GM10266 (cell line): ENCODE measurements around the gene DENND5A.

Experiments
- DNase-seq: peaks from one replicate; pipeline ENCODE4 v3.0.0; 2012; ENCODE audit errors: extremely low spot score
- TF ChIP-seq, protein P1 (sequence below): IDR thresholded peaks from 2 replicates; pipeline ENCODE4 v1.5.1; 2012; ENCODE audit warnings: mild to moderate bottlenecking, low read depth; ENCODE audit not compliant: control insufficient read depth, insufficient read depth; ENCODE audit errors: missing control alignments

Gene DENND5A

DNA sequence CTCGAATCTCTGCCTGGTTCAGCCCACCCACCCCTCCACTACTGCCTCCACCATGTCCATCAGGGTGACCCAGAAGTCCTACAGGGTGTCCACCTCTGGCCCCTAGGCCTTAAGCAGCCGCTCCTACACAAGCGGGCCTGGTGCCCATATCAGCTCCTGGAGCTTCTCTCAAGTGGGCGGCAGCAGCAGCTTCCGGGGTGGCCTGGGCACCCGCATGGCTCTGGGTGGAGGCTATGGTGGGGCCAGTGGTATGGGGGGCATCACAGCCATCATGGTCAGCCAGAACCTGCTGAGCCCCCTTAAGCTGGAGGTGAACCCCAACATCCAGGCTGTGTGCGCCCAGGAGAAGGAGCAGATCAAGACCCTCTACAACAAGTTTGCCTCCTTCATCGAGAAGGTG lies 170.7 kb downstream of the DENND5A start:
- no peak for DNase-seq
- TF ChIP-seq, protein P1, sequence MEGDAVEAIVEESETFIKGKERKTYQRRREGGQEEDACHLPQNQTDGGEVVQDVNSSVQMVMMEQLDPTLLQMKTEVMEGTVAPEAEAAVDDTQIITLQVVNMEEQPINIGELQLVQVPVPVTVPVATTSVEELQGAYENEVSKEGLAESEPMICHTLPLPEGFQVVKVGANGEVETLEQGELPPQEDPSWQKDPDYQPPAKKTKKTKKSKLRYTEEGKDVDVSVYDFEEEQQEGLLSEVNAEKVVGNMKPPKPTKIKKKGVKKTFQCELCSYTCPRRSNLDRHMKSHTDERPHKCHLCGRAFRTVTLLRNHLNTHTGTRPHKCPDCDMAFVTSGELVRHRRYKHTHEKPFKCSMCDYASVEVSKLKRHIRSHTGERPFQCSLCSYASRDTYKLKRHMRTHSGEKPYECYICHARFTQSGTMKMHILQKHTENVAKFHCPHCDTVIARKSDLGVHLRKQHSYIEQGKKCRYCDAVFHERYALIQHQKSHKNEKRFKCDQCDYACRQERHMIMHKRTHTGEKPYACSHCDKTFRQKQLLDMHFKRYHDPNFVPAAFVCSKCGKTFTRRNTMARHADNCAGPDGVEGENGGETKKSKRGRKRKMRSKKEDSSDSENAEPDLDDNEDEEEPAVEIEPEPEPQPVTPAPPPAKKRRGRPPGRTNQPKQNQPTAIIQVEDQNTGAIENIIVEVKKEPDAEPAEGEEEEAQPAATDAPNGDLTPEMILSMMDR = no peak

GRCh38 chr11:9092853-9093778 lies 172.0 kb downstream of the DENND5A start:
- TF ChIP-seq, protein P1 = no peak
- DNase-seq = no peak

- no peak for DNase-seq
- TF ChIP-seq, protein P1 = no peak
These were observed 173.1 kb downstream of the DENND5A start for GRCh38 chr11:9092072-9092471.

- DNase-seq = peak; percentile 60
- TF ChIP-seq, protein P1 = no peak
These were observed 173.9 kb downstream of the DENND5A start, which contains the start of gene SCUBE2 for GRCh38 chr11:9091044-9091922. Gene SCUBE2 (minus strand): TSS chr11:9091599. CDS start chr11:9091528, 71 bp downstream.

GRCh38 chr11:9090488-9091043 lies 174.6 kb downstream of the DENND5A start:
- TF ChIP-seq, protein P1 = no peak
- DNase-seq = peak; percentile 35

DNA sequence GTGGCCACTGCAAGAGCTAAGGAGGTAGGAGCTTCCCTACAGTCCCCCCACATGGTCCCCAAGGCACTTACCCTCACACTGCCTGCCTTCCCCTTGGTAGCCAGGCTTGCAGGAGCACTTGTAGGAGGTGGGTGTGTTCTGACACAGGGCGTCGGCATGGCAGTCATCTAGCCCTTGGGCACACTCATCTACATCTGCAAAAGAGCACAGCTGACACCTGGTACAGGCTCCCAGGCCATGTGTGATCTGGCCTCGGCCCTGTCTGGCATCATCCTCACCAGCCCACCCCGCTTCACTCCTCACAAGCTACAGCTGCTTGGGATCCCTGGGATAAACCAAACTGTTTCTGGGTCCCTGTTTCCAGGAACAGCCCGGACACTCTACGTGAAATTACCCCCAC lies 175.5 kb downstream of the DENND5A start:
- DNase-seq = no peak
- TF ChIP-seq, protein P1 = no peak
